ENCODE measurements around the gene C12orf43.

DNA sequence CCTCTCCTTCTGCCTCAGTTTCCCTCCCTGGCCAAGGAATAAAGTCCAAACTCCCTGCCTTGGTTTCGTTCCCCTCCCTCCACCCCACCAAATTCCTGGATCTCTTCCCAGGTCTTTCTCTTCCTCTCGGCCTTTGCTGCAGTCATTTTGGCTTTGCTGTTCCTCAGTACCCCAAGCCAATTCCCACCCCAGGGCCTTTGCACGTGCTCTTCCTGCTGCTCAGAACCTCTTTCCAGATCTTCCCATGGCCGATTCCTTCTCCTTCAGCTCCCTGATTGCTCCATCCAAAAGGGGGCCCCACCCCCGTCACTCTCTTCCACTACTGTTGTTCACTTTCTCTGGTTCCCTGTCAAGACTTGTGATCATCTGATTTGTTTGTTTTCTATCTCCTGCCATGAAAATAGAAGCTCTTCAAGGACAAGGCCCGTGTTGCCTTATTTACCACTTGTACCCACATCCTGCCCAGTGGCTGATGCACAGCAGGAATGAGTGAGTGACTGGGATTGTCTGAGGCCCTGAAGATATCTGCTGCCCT is 34.8 kb downstream of the C12orf43 start:
- TF ChIP-seq, protein P1, sequence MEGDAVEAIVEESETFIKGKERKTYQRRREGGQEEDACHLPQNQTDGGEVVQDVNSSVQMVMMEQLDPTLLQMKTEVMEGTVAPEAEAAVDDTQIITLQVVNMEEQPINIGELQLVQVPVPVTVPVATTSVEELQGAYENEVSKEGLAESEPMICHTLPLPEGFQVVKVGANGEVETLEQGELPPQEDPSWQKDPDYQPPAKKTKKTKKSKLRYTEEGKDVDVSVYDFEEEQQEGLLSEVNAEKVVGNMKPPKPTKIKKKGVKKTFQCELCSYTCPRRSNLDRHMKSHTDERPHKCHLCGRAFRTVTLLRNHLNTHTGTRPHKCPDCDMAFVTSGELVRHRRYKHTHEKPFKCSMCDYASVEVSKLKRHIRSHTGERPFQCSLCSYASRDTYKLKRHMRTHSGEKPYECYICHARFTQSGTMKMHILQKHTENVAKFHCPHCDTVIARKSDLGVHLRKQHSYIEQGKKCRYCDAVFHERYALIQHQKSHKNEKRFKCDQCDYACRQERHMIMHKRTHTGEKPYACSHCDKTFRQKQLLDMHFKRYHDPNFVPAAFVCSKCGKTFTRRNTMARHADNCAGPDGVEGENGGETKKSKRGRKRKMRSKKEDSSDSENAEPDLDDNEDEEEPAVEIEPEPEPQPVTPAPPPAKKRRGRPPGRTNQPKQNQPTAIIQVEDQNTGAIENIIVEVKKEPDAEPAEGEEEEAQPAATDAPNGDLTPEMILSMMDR (IDR thresholded peaks at IDR 0.05) = no peak
- no peak for TF ChIP-seq POLR2A (IDR thresholded peaks at IDR 0.05)
